H1 (cell line): ENCODE measurements around the gene KCNE1. TPM values are rescaled to one million over a fixed set of nuclear protein-coding genes. Genes with fewer than 3 reads are reported as not detected.

Experiments
- CHD7 ChIP-seq: fragments of 300-600 bp; sonication (generic); IDR thresholded peaks from 2 replicates; pipeline ENCODE4 v1.7.1; 2012; ENCODE audit warnings: low read length, moderate library complexity, mild to moderate bottlenecking, inconsistent platforms; ENCODE audit not compliant: insufficient replicate concordance
- GTF2F1 ChIP-seq: IDR thresholded peaks from 2 replicates; pipeline ENCODE4 v1.6.1; 2012; ENCODE audit warnings: low read depth, low read length, improper control_type of control experiment, borderline replicate concordance
- polyA plus RNA-seq, 7 experiments: library from polyadenylated mRNA; depleted of rRNA in 3 of 7; stranded (reverse) in 5 of 7; unstranded in 2 of 7; fragments of >200 nt in 5 of 7; fragments of 200-250 nt in 2 of 7; gene quantifications; 1 replicate in 5 of 7; 2 replicates in 1 of 7; 4 replicates in 1 of 7; pipeline versions ENCODE4 v1.2.1 to v1.2.3, GENCODE V29; 2011 to 2013; ENCODE audit warnings: missing spikeins in 2 of 7, mixed read lengths in 2 of 7
- total RNA-seq: library from RNA; stranded (reverse); fragmentation: NEBNext Ultra II Directional; extraction: Animal tissue kit (Norgen Biotek cat#: 25700); gene quantifications from 2 replicates; pipeline ENCODE4 v1.2.1, GENCODE V29; 2021

The KCNE1 gene
- total and polyA plus RNA-seq, 2 of the 8 experiments (the other 6 are each of a cell fraction or from before 2014, with no cell fraction given), result 0.08 to 0.28 TPM

- TF ChIP-seq CHD7, result no peak
- no peak for TF ChIP-seq GTF2F1
Measured at GRCh38 chr21:34500191-34500590, 11.8 kb downstream of the KCNE1 start (continued).
